DND-41 (cell line): ENCODE data around the gene RNU11.

Experiments used
- ATAC-seq: fragments of 200-7000 bp; cut with Tn5 transposase; 3 replicates; pipeline ENCODE4 v1.9.1; 2021; ENCODE audit warnings: low read depth; ENCODE audit not compliant: insufficient read depth
- DNase-seq: peaks from one replicate; pipeline ENCODE4 v3.0.0-alpha.2; 2020
- H2AFZ ChIP-seq: 2 replicates; pipeline ENCODE4 v1.6.0; 2012; ENCODE audit warnings: low read depth, low read length
- H3K27ac ChIP-seq: 2 replicates; pipeline ENCODE4 v1.5.1; 2012; ENCODE audit warnings: low read length, inconsistent platforms
- H3K27me3 ChIP-seq: fragments of 200-600 bp; sonication (generic); 2 replicates; pipeline ENCODE4 v1.6.0; 2012; ENCODE audit warnings: low read length, mild to moderate bottlenecking, inconsistent platforms; ENCODE audit not compliant: insufficient read depth, poor library complexity
- H3K36me3 ChIP-seq: 2 replicates; pipeline ENCODE4 v1.5.1; 2012; ENCODE audit warnings: low read length, inconsistent platforms; ENCODE audit not compliant: insufficient read depth
- H3K4me1 ChIP-seq: 2 replicates; pipeline ENCODE4 v1.5.1; 2012; ENCODE audit warnings: mild to moderate bottlenecking, low read length; ENCODE audit not compliant: insufficient read depth
- H3K4me2 ChIP-seq: 2 replicates; pipeline ENCODE4 v1.6.0; 2012; ENCODE audit warnings: mild to moderate bottlenecking, moderate library complexity, low read length, inconsistent platforms; ENCODE audit not compliant: insufficient read depth
- H3K4me3 ChIP-seq, 2 experiments: fragments of 200-600 bp in 1 of 2; shearing (Covaris generic) in 1 of 2; 2 replicates each; pipeline ENCODE4 v1.5.1; 2012 to 2016; ENCODE audit warnings: inconsistent platforms in 2 of 2, low read length in 2 of 2, mild to moderate bottlenecking in 2 of 2, low read depth in 1 of 2, moderate library complexity in 1 of 2
- H3K79me2 ChIP-seq: 2 replicates; pipeline ENCODE4 v1.6.0; 2012; ENCODE audit warnings: low read length, inconsistent platforms; ENCODE audit not compliant: insufficient read depth
- H3K9ac ChIP-seq: 2 replicates; pipeline ENCODE4 v1.6.0; 2012; ENCODE audit warnings: low read depth, mild to moderate bottlenecking, inconsistent platforms, low read length, moderate library complexity
- H3K9me3 ChIP-seq: 2 replicates; pipeline ENCODE4 v1.5.1; 2012; ENCODE audit warnings: low read length, moderate library complexity, mild to moderate bottlenecking, inconsistent platforms; ENCODE audit not compliant: insufficient read depth, severe bottlenecking
- H4K20me1 ChIP-seq: 2 replicates; pipeline ENCODE4 v1.6.0; 2012; ENCODE audit warnings: low read length; ENCODE audit not compliant: insufficient read depth
- CTCF ChIP-seq: IDR thresholded peaks from 2 replicates; pipeline ENCODE4 v1.5.1; 2012; ENCODE audit warnings: borderline replicate concordance, low read length, moderate library complexity, mild to moderate bottlenecking; ENCODE audit not compliant: poor library complexity, severe bottlenecking; ENCODE audit errors: extremely low read depth
- EZH2 ChIP-seq: IDR thresholded peaks from 3 replicates; pipeline ENCODE4 v1.6.1; 2012; ENCODE audit warnings: borderline replicate concordance, low read depth, mild to moderate bottlenecking, moderate library complexity, low read length, inconsistent platforms; ENCODE audit not compliant: severe bottlenecking

RNU11 gene

GRCh38 chr1:28656335-28656734 is 7.9 kb downstream of the RNU11 start:
- DNase-seq (no peak), ATAC-seq (no peak)
- Histone ChIP-seq H3K4me2 (no peak overlapping the region), H3K27ac (no peak overlapping the region), H3K9me3 (no peaks in the 10 kb centered on the region), H3K4me1 (no peaks in the 10 kb centered on the region), H3K9ac (no peak overlapping the region), H3K79me2 (no peaks in the 10 kb centered on the region), H2AFZ (no peak overlapping the region), H3K27me3 (no peaks in the 10 kb centered on the region), H3K36me3 (no peaks in the 10 kb centered on the region), H3K4me3 (no peak overlapping the region), H4K20me1 (no peaks in the 10 kb centered on the region)
- TF ChIP-seq CTCF (no peak), EZH2 (no peak)

DNA sequence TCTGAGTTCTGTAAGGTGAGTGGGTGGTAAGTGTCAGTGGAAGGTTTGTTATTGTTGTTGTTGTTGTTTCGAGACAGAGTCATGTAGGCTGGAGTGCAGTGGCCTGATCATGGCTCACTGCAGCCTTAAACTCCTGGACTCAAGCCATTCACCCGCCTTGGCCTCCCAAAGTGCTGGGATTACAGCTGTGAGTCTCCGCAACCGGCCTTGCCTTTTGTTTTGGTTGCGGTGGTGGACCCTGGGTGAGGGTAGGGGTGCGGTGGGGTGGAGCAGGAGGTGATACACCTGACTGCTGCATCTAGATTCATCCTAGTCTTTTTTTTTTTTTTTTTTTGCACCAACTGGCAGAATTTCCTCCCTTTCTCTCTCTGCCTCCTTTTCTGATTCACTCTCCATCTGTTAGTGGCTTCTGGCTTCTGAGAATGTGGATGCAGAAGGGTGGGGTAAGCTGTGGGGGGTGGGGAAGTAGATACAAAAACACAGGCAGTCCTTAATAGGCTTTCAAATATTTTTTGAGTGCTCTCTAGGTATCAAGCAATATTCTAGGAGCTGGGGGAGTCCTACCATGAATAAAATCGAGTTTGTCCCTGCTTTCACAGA is 15.6 kb downstream of the RNU11 start:
- H2AFZ ChIP-seq = no peak overlapping the region

GRCh38 chr1:28666806-28667205 is 18.4 kb downstream of the RNU11 start:
- Histone ChIP-seq H2AFZ (no peak overlapping the region), H3K4me3 (no peak overlapping the region), H3K36me3 (no peaks in the 10 kb centered on the region; the same call in 1 of the 2 replicates), H3K27me3 (no peaks in the 10 kb centered on the region), H3K9ac (no peak overlapping the region), H3K27ac (no peak overlapping the region), H3K4me1 (peaks cover 32% of the 10 kb centered on the region), H4K20me1 (no peaks in the 10 kb centered on the region), H3K4me2 (no peak overlapping the region), H3K79me2 (peaks cover 32% of the 10 kb centered on the region), H3K9me3 (no peaks in the 10 kb centered on the region)
- TF ChIP-seq EZH2 (no peak), CTCF (no peak)
- ATAC-seq (no peak), DNase-seq (no peak)

More for the DNA sequence above, 15.6 kb downstream of the RNU11 start:
- no peak for DNase-seq
- H3K4me3 ChIP-seq = no peak overlapping the region
- H3K36me3 ChIP-seq = no peaks in the 10 kb centered on the region; the same call in 1 of the 2 replicates
- peaks cover 19% of the 10 kb centered on the region for H3K4me1 ChIP-seq
- no peak for TF ChIP-seq CTCF
- TF ChIP-seq EZH2 = no peak
- no peak overlapping the region for H3K9ac ChIP-seq
- H3K27ac ChIP-seq = no peak overlapping the region
- no peaks in the 10 kb centered on the region for H3K9me3 ChIP-seq
- H3K4me2 ChIP-seq = no peak overlapping the region
- ATAC-seq = no peak
- H3K27me3 ChIP-seq = no peaks in the 10 kb centered on the region
- peaks cover 9% of the 10 kb centered on the region for H3K79me2 ChIP-seq
- no peaks in the 10 kb centered on the region for H4K20me1 ChIP-seq
